HAP-1 (cell line): ENCODE data around the gene IL17RA.

ENCODE experiments used
- DNase-seq, 2 experiments: peaks; one replicate each; pipeline ENCODE4 v3.0.0-alpha.2; 2016 to 2020; ENCODE audit warnings: low spot score in 2 of 2
- H3K27me3 ChIP-seq: fragments of 250-450 bp; sonication (Bioruptor Pico); 2 replicates; pipeline ENCODE4 v1.5.1; 2020; ENCODE audit warnings: low read depth, mild to moderate bottlenecking, moderate library complexity
- H3K36me3 ChIP-seq: fragments of 250-450 bp; sonication (Bioruptor Pico); replicated peaks from 2 replicates; pipeline ENCODE4 v1.5.1; 2020; ENCODE audit warnings: mild to moderate bottlenecking
- H3K4me1 ChIP-seq: fragments of 250-450 bp; sonication (Bioruptor Pico); 2 replicates; pipeline ENCODE4 v1.5.1; 2020; ENCODE audit warnings: mild to moderate bottlenecking
- H3K4me3 ChIP-seq: fragments of 250-450 bp; sonication (Bioruptor Pico); 2 replicates; pipeline ENCODE4 v1.5.1; 2020; ENCODE audit warnings: mild to moderate bottlenecking, moderate library complexity
- H3K9me3 ChIP-seq: fragments of 250-450 bp; sonication (Bioruptor Pico); 2 replicates; pipeline ENCODE4 v1.5.1; 2020; ENCODE audit warnings: mild to moderate bottlenecking, moderate library complexity
- in situ Hi-C: fragments of 300-500 bp; cut with MboI; formaldehyde crosslinking; loops from 3 replicates; pipeline ENCODE4 v1.14.3; 2020; ENCODE audit warnings: low sequenced_read_pairs, inconsistent platforms, mixed read lengths

IL17RA gene

DNA sequence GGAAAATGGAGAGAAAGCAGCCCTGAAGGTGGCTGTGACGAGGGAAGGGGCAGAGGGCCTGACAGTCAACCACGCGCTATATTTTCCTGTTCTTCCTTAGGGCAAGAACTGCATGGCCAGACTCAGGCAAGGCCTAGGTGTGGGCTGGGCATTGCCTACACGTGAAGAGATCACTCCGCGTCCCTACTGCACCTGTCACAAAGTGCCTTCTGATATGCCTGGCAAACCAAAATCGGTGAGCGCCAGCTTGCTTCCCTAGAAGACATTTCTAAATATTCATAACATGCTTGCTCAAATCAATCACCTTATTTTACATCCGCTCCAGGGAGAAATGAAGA lies 30.1 kb downstream of the IL17RA start:
- Histone ChIP-seq H3K36me3 (no peaks in the 10 kb centered on the region; the same call in 1 of the 2 replicates), H3K9me3 (no peaks in the 10 kb centered on the region), H3K4me1 (no peaks in the 10 kb centered on the region), H3K4me3 (no peak overlapping the region), H3K27me3 (no peaks in the 10 kb centered on the region)
- in situ Hi-C loops: no loop called here
- no peak for DNase-seq

GRCh38 chr22:17115236-17115635 lies 30.4 kb downstream of the IL17RA start:
- H3K36me3 ChIP-seq: no peaks in the 10 kb centered on the region
- no peaks in the 10 kb centered on the region for H3K4me1 ChIP-seq
- in situ Hi-C loops: no loop called here
- no peak overlapping the region for H3K4me3 ChIP-seq
- DNase-seq: no peak
- H3K27me3 ChIP-seq: no peaks in the 10 kb centered on the region
- no peaks in the 10 kb centered on the region for H3K9me3 ChIP-seq

- Histone ChIP-seq H3K36me3 (no peaks in the 10 kb centered on the region), H3K27me3 (no peaks in the 10 kb centered on the region), H3K9me3 (no peaks in the 10 kb centered on the region), H3K4me3 (no peak overlapping the region), H3K4me1 (no peaks in the 10 kb centered on the region)
- no peak for DNase-seq
- in situ Hi-C loops: no loop called here
Measured at GRCh38 chr22:17115945-17116565, 31.3 kb downstream of the IL17RA start.

GRCh38 chr22:17116572-17117330 lies 32.0 kb downstream of the IL17RA start:
- DNase-seq: no peak
- no peaks in the 10 kb centered on the region for H3K9me3 ChIP-seq
- in situ Hi-C loops: no loop called here
- H3K4me3 ChIP-seq: no peak overlapping the region
- no peaks in the 10 kb centered on the region; the same call in 1 of the 2 replicates for H3K4me1 ChIP-seq
- no peaks in the 10 kb centered on the region for H3K27me3 ChIP-seq
- no peaks in the 10 kb centered on the region for H3K36me3 ChIP-seq

DNA sequence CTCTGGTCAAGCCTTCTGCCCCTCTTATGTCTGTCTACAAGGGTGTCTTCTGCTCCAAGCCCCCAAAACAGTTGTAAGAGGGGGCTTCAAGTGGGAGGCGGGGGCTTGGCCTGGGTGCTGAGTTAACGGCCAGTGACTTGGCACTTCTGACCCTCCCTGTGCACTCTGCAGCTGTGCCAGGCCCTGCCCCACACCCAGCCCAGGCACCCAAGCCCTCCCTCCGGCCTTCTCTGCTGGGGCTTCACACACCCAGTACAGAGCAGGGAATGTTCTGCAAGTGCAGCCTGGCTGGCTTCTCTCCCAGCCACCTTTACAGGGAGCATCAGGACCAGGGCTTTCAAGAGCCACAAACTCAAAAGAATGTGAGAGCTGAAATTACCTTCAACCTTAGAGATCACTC lies 32.6 kb downstream of the IL17RA start:
- no peak for DNase-seq
- H3K4me1 ChIP-seq: no peaks in the 10 kb centered on the region; the same call in 1 of the 2 replicates
- H3K36me3 ChIP-seq: no peaks in the 10 kb centered on the region
- no peak overlapping the region for H3K4me3 ChIP-seq
- no peaks in the 10 kb centered on the region for H3K27me3 ChIP-seq
- H3K9me3 ChIP-seq: no peaks in the 10 kb centered on the region
- in situ Hi-C loops: no loop called here

GRCh38 chr22:17117890-17118289 lies 33.1 kb downstream of the IL17RA start:
- no peak overlapping the region for H3K4me3 ChIP-seq
- no peaks in the 10 kb centered on the region; the same call in 1 of the 2 replicates for H3K4me1 ChIP-seq
- H3K36me3 ChIP-seq: no peaks in the 10 kb centered on the region
- no peaks in the 10 kb centered on the region for H3K27me3 ChIP-seq
- in situ Hi-C loops: no loop called here
- DNase-seq: no peak
- H3K9me3 ChIP-seq: no peaks in the 10 kb centered on the region

DNA sequence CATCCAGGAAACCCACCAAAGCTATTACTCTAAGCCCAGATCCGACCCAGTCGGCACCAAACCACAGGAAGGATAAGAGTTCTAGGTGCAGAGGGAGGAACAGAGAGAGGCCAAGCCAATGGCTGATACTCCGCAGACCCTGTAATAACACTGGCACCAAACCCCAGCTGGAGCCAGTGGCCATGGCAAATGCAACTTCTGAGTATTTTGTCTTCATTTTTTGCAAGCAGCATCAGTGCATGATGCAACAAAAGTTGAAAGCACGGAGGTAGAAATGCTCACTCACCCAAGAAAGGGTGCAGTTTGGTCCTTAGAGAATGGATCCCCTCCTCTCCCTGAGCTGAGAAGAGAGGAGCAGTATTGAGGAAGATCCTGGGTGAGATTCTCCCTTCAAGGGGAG lies 33.5 kb downstream of the IL17RA start:
- Histone ChIP-seq H3K27me3 (no peaks in the 10 kb centered on the region), H3K9me3 (no peaks in the 10 kb centered on the region), H3K4me3 (no peak overlapping the region), H3K4me1 (no peaks in the 10 kb centered on the region; the same call in 1 of the 2 replicates), H3K36me3 (no peaks in the 10 kb centered on the region)
- no peak for DNase-seq
- in situ Hi-C loops: no loop called here

DNA sequence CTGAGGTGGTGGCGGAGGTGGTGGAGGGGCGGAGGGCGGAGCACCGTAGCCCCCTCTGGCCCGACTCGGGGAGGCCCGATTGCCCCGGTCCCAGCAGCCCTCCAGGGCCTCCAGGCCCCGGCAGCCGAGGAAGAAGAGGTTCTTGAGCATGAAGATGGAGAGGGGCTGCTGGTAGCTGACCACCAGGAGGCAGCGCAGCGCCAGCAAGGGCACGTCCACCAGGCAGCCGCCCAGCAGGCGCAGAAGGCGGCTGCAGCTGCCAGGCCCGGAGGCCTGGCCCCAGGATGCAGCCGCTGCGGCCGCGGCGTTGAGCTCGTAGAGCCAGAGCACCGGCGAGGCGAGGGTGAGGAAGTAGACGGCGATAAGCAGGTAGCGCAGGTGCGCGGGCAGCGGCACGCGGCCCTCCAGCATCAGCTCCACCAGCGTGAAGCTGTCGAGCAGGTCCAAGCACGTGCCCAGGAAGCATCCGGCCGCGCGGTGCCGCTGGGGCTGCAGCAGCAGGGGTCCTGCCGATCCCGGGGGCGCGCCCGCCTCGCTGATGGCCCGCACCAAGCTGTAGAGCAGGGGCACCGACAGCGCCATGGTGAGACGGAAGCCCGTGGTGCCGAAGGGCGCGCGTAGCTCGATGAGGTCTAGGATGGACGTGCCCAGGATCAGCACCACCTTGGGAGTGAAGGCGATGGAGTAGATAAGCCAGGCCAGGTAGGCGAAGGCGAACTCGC lies 34.8 kb downstream of the IL17RA start:
- no peaks in the 10 kb centered on the region for H3K27me3 ChIP-seq
- H3K4me3 ChIP-seq: no peak overlapping the region
- H3K9me3 ChIP-seq: no peaks in the 10 kb centered on the region
- no peaks in the 10 kb centered on the region; the same call in 1 of the 2 replicates for H3K4me1 ChIP-seq
- in situ Hi-C loops: no loop called here
- DNase-seq: peak in 1 of 2 experiments; percentile 53
- H3K36me3 ChIP-seq: no peaks in the 10 kb centered on the region

DNA sequence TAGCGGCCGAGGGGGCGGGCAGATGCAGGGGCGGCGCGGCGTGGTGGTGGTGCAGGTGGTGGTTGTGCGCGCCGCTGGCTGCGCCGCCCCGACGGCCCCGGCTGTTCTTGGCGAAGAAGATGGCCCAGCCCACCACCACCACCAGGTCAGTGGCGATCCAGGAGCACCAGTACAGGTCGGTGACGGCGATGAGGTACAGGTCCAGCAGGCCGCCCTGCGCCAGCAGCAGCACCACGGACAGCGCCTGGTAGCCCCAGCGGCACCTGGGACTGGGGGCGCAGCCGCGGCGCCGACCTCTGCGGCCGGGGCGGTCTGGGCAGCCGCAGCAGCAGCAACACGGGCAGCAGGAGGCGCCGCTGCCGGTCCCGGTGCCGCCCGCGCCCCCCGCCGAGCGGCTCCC lies 35.5 kb downstream of the IL17RA start:
- H3K4me1 ChIP-seq: no peaks in the 10 kb centered on the region; the same call in 1 of the 2 replicates
- no peaks in the 10 kb centered on the region for H3K27me3 ChIP-seq
- H3K36me3 ChIP-seq: no peaks in the 10 kb centered on the region
- DNase-seq: peak; percentile 14 to 81
- H3K4me3 ChIP-seq: no peak overlapping the region
- no peaks in the 10 kb centered on the region for H3K9me3 ChIP-seq
- in situ Hi-C loops: no loop called here

DNA sequence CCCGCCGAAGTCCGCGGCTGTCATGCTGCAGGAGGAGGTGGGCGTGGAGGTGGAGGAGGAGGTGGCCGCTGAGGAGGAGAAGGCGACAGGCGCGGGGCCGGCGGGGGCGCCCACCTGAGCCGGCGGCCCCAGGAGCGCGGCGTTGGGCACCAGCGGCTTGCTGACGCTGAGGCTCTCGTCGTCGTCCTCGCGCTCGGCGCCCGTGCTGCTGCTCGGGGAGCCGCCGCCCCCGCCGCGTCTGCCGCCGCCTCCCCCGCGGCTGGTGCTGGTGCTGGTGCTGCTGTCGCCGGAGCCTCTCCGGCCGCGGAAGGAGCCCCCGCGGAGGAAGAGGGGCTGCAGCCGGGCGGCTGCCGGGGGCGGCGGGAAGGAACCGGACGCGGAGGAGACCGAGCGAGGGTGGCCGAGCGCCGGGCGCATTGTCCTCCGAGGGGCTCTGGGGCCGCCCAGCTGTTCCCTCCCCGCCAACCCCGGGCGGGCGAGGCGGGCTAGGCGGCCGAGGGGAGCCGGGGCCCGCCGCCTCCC lies 36.0 kb downstream of the IL17RA start:
- DNase-seq: peak in 1 of 2 experiments; percentile 59
- Histone ChIP-seq H3K4me3 (peak overlapping the region; percentile 33), H3K9me3 (no peaks in the 10 kb centered on the region), H3K4me1 (no peaks in the 10 kb centered on the region; the same call in 1 of the 2 replicates), H3K36me3 (no peaks in the 10 kb centered on the region), H3K27me3 (no peaks in the 10 kb centered on the region)
- in situ Hi-C loops: no loop called here

DNA sequence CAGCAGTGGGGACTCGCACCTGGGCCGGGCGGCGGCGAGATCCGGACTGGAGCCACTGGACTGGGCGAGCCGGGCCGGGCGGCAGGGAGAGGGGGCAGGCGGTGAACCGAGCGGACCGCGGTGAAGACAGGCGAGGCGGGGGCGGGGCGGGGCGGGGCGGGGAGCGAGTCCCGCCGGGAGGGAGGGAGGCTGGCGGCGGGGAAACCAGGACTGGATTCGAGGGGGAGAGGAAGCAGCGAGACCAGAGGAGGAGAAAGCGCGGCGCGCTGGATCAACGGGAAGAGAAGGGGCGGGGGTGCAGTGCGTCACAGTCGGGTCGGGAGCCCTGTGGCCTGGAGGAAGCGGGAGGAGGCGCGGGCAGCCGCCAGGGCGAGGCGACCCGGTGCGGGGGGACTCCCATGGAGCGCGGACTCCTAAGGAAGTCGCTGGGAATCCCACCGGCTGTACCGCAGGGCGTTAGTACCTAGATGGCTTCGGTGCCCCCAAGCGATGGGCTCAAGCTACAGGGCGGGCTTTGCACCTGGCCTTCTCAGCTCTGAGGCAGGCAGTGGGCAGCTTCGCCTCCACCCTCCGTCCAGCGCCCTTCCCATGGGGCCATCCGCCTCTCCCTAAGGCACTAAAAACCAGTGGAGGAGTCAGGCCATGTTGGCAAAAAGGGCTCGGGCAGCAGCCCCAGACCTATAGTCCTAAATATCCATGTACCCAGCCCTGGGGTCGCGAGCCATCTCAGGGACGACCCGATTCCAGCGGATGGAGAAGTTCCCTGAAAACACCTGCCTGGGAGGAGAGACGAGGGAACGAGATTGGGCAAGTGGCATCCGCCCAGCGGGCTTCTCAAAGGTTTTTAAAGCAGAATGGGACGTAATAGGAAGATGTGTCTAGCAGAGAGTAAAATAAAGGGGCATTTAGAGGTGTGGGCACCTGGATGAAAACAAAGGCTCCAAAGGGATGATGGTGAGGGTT lies 36.7 kb downstream of the IL17RA start, which contains the start of gene TMEM121B:
TSS of gene TMEM121B (minus strand) at position 128 of the 963 bp plus-strand sequence. CDS start 233 bp downstream, outside the sequence.
- Histone ChIP-seq H3K27me3 (no peaks in the 10 kb centered on the region), H3K9me3 (no peaks in the 10 kb centered on the region), H3K4me3 (peak within 1 kb of the TSS; percentile 33), H3K4me1 (no peaks in the 10 kb centered on the region; the same call in 1 of the 2 replicates), H3K36me3 (no peaks in the 10 kb centered on the region)
- in situ Hi-C loops: no loop called here
- peak; percentile 85 to 92 for DNase-seq

DNA sequence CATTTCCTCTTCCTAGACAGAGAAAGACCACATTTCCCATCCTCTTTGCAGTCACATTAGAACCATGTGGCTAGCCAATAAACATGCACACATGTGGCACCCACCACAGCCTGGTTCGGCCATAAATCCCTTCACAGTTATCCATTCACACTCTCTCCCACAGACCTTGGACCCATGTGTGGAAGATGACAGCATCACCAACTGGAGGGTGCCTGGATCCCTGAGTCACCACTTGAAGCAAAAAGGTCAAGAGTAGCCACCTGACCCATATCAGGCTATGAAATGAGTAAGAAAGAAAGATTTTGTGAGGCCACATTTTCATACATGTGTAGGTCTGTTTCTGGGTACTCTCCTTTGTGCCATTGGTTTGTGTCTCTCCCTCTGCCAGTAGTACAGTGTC lies 45.4 kb downstream of the IL17RA start:
- no peak overlapping the region for H3K4me3 ChIP-seq
- no peaks in the 10 kb centered on the region for H3K9me3 ChIP-seq
- H3K36me3 ChIP-seq: no peaks in the 10 kb centered on the region; the same call in 1 of the 2 replicates
- no peaks in the 10 kb centered on the region for H3K4me1 ChIP-seq
- no peaks in the 10 kb centered on the region for H3K27me3 ChIP-seq
- DNase-seq: no peak
- in situ Hi-C loops: no loop called here

DNA sequence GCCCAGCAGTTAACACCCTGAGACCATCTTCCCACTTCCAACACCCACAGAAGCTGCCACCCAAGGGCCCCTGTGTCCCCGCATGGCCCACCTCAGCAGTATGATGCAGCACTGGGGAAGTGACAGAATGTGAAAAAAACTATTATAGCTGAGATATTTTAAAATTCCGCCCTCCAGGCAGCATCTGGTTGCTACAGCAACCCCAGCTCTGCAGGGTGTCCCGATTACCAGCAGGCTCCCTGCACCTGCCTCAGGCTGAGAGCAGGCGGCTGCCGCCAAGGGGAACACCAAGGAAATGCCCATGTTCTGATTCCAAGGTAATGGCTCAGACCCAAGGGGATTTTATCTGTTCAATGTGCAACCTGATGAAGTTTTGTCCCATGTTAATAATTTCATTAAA lies 46.9 kb downstream of the IL17RA start:
- no peaks in the 10 kb centered on the region for H3K9me3 ChIP-seq
- no peaks in the 10 kb centered on the region for H3K4me1 ChIP-seq
- DNase-seq: no peak
- in situ Hi-C loops: no loop called here
- H3K4me3 ChIP-seq: no peak overlapping the region
- H3K36me3 ChIP-seq: no peaks in the 10 kb centered on the region; the same call in 1 of the 2 replicates
- H3K27me3 ChIP-seq: no peaks in the 10 kb centered on the region
